ENCODE data around the gene UBE2B.

The UBE2B gene

DNA sequence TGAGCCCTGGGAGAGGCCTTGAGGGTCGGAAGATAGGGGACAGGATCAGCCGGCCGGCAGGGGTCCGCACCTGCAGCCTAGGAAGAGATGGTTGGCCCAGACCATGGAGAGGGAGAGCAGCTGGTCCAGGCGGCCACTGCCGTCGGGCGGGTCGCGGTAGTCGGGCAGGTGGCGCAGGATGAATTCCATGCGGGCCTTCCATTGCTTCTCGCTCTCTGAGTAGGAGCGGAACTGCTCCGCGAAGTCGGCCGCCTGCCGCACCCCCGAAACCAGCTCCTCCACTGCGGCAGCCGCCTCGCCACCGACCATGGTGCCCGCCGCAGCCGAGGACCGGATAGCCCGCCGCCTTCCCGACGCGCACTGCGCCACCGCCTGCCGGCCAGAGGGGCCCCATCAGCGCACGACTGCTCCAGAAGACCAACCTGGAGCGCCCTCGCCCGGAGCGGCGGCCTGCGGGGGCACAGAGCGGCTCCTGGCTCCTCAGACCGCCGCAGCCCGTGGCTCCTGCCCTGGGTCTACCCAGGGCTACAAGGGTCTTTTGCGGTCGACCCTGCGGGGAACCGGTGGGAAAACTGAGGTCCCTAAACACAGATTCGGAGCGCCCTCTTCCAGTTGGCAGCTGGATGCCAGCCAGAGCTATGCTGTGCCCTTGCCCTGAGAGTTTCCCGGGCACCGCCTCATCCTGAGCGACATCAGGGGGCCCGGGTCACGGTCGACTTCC is 40.3 kb downstream of the UBE2B start, which contains the start of gene CDKN2AIPNL (continued):
- TF ChIP-seq, protein P1, sequence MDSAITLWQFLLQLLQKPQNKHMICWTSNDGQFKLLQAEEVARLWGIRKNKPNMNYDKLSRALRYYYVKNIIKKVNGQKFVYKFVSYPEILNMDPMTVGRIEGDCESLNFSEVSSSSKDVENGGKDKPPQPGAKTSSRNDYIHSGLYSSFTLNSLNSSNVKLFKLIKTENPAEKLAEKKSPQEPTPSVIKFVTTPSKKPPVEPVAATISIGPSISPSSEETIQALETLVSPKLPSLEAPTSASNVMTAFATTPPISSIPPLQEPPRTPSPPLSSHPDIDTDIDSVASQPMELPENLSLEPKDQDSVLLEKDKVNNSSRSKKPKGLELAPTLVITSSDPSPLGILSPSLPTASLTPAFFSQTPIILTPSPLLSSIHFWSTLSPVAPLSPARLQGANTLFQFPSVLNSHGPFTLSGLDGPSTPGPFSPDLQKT (IDR thresholded peaks at IDR 0.05; ENCODE audit: borderline replicate concordance, low read depth, low read length), result no peak
- TF ChIP-seq, protein P2, sequence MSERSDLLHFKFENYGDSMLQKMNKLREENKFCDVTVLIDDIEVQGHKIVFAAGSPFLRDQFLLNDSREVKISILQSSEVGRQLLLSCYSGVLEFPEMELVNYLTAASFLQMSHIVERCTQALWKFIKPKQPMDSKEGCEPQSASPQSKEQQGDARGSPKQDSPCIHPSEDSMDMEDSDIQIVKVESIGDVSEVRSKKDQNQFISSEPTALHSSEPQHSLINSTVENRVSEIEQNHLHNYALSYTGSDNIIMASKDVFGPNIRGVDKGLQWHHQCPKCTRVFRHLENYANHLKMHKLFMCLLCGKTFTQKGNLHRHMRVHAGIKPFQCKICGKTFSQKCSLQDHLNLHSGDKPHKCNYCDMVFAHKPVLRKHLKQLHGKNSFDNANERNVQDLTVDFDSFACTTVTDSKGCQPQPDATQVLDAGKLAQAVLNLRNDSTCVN (tag by site-specific recombination; optimal IDR thresholded peaks at IDR 0.05), result peak; percentile 66
- TF ChIP-seq ZNF239 (tag by site-specific recombination; IDR thresholded peaks at IDR 0.05) (peak; percentile 25; the same call in 1 of the 2 replicates), ZNF585B (tag by site-specific recombination; IDR thresholded peaks at IDR 0.05) (no peak), ZNF169 (tag by site-specific recombination; IDR thresholded peaks at IDR 0.05) (peak; percentile 61; the same call in 1 of the 2 replicates), IKZF3 (tag by site-specific recombination; IDR thresholded peaks at IDR 0.05) (no peak), EGR2 (tag by site-specific recombination; IDR thresholded peaks at IDR 0.05; ENCODE audit: low read depth) (no peak), ZNF302 (tag by site-specific recombination; IDR thresholded peaks at IDR 0.05; ENCODE audit: low read depth) (no peak), ZNF223 (tag by site-specific recombination; IDR thresholded peaks at IDR 0.05) (0 out of 2 replicates have a peak, but pooled peaks have one; percentile 47), ZNF10 (tag by site-specific recombination; IDR thresholded peaks at IDR 0.05) (peak; percentile 60; the same call in 1 of the 2 replicates), ZNF155 (tag by site-specific recombination; IDR thresholded peaks at IDR 0.05) (no peak), ZNF558 (tag by site-specific recombination; IDR thresholded peaks at IDR 0.05) (no peak), YY1 (tag by site-specific recombination; IDR thresholded peaks at IDR 0.05) (peak; percentile 89), ZFP41 (tag by site-specific recombination; IDR thresholded peaks at IDR 0.05; ENCODE audit: borderline replicate concordance) (no peak), ZNF335 (tag by site-specific recombination; conservative IDR thresholded peaks at IDR 0.05) (peak; percentile 84), BCL11B (tag by site-specific recombination; IDR thresholded peaks at IDR 0.05; ENCODE audit: low read depth) (peak; percentile 79; the same call in 1 of the 2 replicates), ZNF626 (tag by site-specific recombination; IDR thresholded peaks at IDR 0.05) (no peak), SCRT1 (tag by site-specific recombination; IDR thresholded peaks at IDR 0.05; ENCODE audit: borderline replicate concordance) (no peak), ZNF510 (tag by site-specific recombination; IDR thresholded peaks at IDR 0.05; ENCODE audit: insufficient replicate concordance) (no peak), KLF7 (tag by site-specific recombination; IDR thresholded peaks at IDR 0.05; ENCODE audit: borderline replicate concordance) (peak; percentile 17; the same call in 1 of the 2 replicates), ZNF24 (tag by site-specific recombination; IDR thresholded peaks at IDR 0.05) (peak; percentile 83), ZNF426 (tag by site-specific recombination; IDR thresholded peaks at IDR 0.05) (no peak), ZNF596 (tag by site-specific recombination; IDR thresholded peaks at IDR 0.05) (peak; percentile 7; the same call in 1 of the 2 replicates), HOXC10 (CRISPR knock-in tag; IDR thresholded peaks at IDR 0.05) (0 out of 2 replicates have a peak, but pooled peaks have one; percentile 82)
- TF ChIP-seq, protein P3, sequence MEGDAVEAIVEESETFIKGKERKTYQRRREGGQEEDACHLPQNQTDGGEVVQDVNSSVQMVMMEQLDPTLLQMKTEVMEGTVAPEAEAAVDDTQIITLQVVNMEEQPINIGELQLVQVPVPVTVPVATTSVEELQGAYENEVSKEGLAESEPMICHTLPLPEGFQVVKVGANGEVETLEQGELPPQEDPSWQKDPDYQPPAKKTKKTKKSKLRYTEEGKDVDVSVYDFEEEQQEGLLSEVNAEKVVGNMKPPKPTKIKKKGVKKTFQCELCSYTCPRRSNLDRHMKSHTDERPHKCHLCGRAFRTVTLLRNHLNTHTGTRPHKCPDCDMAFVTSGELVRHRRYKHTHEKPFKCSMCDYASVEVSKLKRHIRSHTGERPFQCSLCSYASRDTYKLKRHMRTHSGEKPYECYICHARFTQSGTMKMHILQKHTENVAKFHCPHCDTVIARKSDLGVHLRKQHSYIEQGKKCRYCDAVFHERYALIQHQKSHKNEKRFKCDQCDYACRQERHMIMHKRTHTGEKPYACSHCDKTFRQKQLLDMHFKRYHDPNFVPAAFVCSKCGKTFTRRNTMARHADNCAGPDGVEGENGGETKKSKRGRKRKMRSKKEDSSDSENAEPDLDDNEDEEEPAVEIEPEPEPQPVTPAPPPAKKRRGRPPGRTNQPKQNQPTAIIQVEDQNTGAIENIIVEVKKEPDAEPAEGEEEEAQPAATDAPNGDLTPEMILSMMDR (tag by site-specific recombination; IDR thresholded peaks at IDR 0.05), result peak; percentile 97
- TF ChIP-seq, protein P4, sequence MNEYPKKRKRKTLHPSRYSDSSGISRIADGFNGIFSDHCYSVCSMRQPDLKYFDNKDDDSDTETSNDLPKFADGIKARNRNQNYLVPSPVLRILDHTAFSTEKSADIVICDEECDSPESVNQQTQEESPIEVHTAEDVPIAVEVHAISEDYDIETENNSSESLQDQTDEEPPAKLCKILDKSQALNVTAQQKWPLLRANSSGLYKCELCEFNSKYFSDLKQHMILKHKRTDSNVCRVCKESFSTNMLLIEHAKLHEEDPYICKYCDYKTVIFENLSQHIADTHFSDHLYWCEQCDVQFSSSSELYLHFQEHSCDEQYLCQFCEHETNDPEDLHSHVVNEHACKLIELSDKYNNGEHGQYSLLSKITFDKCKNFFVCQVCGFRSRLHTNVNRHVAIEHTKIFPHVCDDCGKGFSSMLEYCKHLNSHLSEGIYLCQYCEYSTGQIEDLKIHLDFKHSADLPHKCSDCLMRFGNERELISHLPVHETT (tag by site-specific recombination; IDR thresholded peaks at IDR 0.05), result peak; percentile 85
- TF ChIP-seq, protein P5, sequence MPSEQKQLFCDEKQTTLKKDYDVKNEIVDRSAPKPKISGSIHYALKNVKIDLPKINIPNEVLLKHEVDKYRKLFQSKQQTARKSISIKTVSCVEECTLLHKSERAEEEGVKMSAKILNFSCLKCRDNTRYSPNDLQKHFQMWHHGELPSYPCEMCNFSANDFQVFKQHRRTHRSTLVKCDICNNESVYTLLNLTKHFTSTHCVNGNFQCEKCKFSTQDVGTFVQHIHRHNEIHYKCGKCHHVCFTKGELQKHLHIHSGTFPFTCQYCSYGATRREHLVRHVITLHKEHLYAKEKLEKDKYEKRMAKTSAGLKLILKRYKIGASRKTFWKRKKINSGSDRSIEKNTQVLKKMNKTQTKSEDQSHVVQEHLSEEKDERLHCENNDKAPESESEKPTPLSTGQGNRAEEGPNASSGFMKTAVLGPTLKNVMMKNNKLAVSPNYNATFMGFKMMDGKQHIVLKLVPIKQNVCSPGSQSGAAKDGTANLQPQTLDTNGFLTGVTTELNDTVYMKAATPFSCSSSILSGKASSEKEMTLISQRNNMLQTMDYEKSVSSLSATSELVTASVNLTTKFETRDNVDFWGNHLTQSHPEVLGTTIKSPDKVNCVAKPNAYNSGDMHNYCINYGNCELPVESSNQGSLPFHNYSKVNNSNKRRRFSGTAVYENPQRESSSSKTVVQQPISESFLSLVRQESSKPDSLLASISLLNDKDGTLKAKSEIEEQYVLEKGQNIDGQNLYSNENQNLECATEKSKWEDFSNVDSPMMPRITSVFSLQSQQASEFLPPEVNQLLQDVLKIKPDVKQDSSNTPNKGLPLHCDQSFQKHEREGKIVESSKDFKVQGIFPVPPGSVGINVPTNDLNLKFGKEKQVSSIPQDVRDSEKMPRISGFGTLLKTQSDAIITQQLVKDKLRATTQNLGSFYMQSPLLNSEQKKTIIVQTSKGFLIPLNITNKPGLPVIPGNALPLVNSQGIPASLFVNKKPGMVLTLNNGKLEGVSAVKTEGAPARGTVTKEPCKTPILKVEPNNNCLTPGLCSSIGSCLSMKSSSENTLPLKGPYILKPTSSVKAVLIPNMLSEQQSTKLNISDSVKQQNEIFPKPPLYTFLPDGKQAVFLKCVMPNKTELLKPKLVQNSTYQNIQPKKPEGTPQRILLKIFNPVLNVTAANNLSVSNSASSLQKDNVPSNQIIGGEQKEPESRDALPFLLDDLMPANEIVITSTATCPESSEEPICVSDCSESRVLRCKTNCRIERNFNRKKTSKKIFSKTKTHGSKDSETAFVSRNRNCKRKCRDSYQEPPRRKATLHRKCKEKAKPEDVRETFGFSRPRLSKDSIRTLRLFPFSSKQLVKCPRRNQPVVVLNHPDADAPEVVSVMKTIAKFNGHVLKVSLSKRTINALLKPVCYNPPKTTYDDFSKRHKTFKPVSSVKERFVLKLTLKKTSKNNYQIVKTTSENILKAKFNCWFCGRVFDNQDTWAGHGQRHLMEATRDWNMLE (tag by site-specific recombination; conservative IDR thresholded peaks at IDR 0.05; ENCODE audit: low read depth), result peak; percentile 59; the same call in 1 of the 2 replicates
- TF ChIP-seq, protein P6, sequence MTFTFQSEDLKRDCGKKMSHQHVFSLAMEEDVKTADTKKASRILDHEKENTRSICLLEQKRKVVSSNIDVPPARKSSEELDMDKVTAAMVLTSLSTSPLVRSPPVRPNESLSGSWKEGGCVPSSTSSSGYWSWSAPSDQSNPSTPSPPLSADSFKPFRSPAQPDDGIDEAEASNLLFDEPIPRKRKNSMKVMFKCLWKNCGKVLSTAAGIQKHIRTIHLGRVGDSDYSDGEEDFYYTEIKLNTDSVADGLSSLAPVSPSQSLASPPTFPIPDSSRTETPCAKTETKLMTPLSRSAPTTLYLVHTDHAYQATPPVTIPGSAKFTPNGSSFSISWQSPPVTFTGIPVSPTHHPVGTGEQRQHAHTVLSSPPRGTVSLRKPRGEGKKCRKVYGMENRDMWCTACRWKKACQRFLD (tag by site-specific recombination; IDR thresholded peaks at IDR 0.05), result no peak

All from HEK293 (cell line).